Caco-2 (cell line): ENCODE results near the gene PSD4. TPM values are rescaled to one million over a fixed set of nuclear protein-coding genes. Genes with fewer than 3 reads are reported as not detected.

Experiments used
- BruUV-seq: library from RNA; stranded (reverse); fragments of 400-500 nt; replicated peaks from 2 replicates; lab custom pipeline; 2021; lab: Mats Ljungman, UMichigan
- CTCF ChIA-PET: fragments of 300-600 bp; sonication (Branson Sonifier 250); formaldehyde crosslinking; loops from one replicate; lab custom pipeline; 2022; ENCODE audit warnings: antibody characterized with exemption; lab: Charles Lee
- POLR2A ChIA-PET: fragments of 300-600 bp; sonication (Branson Sonifier 250); formaldehyde crosslinking; loops from one replicate; lab custom pipeline; 2022; ENCODE audit warnings: antibody characterized with exemption; lab: Charles Lee
- DNase-seq, 2 experiments: peaks; one replicate each; pipeline versions ENCODE4 v3.0.0 to v3.0.0-alpha.2; 2020 to 2022
- H3K27me3 ChIP-seq: replicated peaks from 2 replicates; pipeline ENCODE4 v1.6.0; 2011; ENCODE audit warnings: low read length; ENCODE audit not compliant: control insufficient read depth, insufficient read depth
- H3K36me3 ChIP-seq: 2 replicates; pipeline ENCODE4 v1.5.1; 2011; ENCODE audit warnings: low read length; ENCODE audit not compliant: control insufficient read depth, insufficient read depth
- H3K4me1 ChIP-seq: fragments of 250-450 bp; sonication (Bioruptor Pico); 2 replicates; pipeline ENCODE4 v1.5.1; 2020; ENCODE audit warnings: mild to moderate bottlenecking
- H3K4me3 ChIP-seq: 2 replicates; pipeline ENCODE4 v1.5.1; 2011; ENCODE audit warnings: low read depth, mild to moderate bottlenecking, control low read depth, low read length
- H3K9me3 ChIP-seq: fragments of 250-450 bp; sonication (Bioruptor Pico); 2 replicates; pipeline ENCODE4 v1.5.1; 2020; ENCODE audit warnings: mild to moderate bottlenecking, moderate library complexity
- H3K27ac Mint-ChIP-seq: one replicate; pipeline ENCODE4 v1.8.0; 2022; ENCODE audit warnings: mixed read lengths; ENCODE audit not compliant: unreplicated experiment
- H3K27me3 Mint-ChIP-seq: one replicate; pipeline ENCODE4 v1.8.0; 2022; ENCODE audit warnings: mixed read lengths; ENCODE audit not compliant: insufficient read depth, unreplicated experiment
- H3K36me3 Mint-ChIP-seq: one replicate; pipeline ENCODE4 v1.8.0; 2022; ENCODE audit warnings: mild to moderate bottlenecking, mixed read lengths; ENCODE audit not compliant: insufficient read depth, unreplicated experiment
- H3K4me1 Mint-ChIP-seq: one replicate; pipeline ENCODE4 v1.8.0; 2022; ENCODE audit warnings: low read depth, mixed read lengths; ENCODE audit not compliant: unreplicated experiment
- H3K4me3 Mint-ChIP-seq: one replicate; pipeline ENCODE4 v1.8.0; 2022; ENCODE audit warnings: mild to moderate bottlenecking, moderate library complexity, mixed read lengths; ENCODE audit not compliant: unreplicated experiment
- H3K9me3 Mint-ChIP-seq: one replicate; pipeline ENCODE4 v1.8.0; 2022; ENCODE audit warnings: mixed read lengths; ENCODE audit not compliant: unreplicated experiment
- intact Hi-C: fragments of 100-400 bp; cut with micrococcal nuclease; formaldehyde crosslinking; loops from one replicate; pipeline ENCODE4 v1.10.0; 2022; ENCODE audit not compliant: unreplicated experiment
- total RNA-seq: library from RNA; stranded (reverse); gene quantifications from 2 replicates; pipeline ENCODE4 v1.2.3, GENCODE V29; 2022
- TF ChIP-seq, protein P1 (sequence below), 2 experiments: fragments of 200-600 bp in 1 of 2; IDR thresholded peaks; 1 replicate in 1 of 2; 2 replicates in 1 of 2; pipeline versions ENCODE4 v1.5.1 to v1.8.0; 2011 to 2022; ENCODE audit warnings: antibody characterized with exemption in 1 of 2, control low read depth in 1 of 2, inconsistent platforms in 1 of 2, low read depth in 1 of 2, low read length in 1 of 2, mild to moderate bottlenecking in 1 of 2, moderate library complexity in 1 of 2; ENCODE audit not compliant: insufficient read depth in 1 of 2, severe bottlenecking in 1 of 2, unreplicated experiment in 1 of 2

PSD4 gene
- total RNA-seq, 1 experiment from 2014 or later, result 18.7 TPM

DNA sequence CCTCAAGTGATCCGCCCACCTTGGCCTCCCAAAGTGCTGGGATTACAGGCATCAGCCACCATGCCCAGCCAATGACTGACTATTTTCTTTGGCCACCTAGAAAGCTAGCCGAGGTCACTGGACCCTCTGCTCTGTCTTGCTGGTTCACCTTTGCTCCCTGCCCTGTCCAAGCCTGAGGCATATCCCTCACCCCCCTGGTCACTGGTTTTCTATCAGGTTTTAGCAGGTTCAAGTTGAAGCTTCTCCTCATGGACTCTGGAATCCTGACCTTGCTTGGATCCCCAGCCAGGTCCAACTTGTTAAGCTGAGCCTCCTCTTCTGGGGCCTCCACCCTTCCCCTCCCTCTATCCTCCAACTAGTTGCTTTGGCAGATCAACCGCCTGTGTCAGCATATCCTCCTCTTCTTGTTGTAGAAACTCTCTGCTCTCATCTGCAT, 71.5 kb downstream of the PSD4 start:
- no peak overlapping the region for H3K4me3 Mint-ChIP-seq
- Histone ChIP-seq H3K9me3 (no peaks in the 10 kb centered on the region), H3K4me3 (no peak overlapping the region), H3K27me3 (no peaks in the 10 kb centered on the region), H3K4me1 (peaks cover 19% of the 10 kb centered on the region), H3K36me3 (peaks cover 1% of the 10 kb centered on the region; the same call in 1 of the 2 replicates)
- ChIA-PET CTCF (interaction anchor here (0.9 to 6.0 kb wide), 2 partner anchors 40 to 125 kb away, joined by 3 to 48 read pairs; no protein-coding TSS in a partner anchor), POLR2A (interaction anchor here (1.4 kb wide), 1 partner anchor 10 kb away, joined by 6 read pairs; no protein-coding TSS in a partner anchor)
- H3K27ac Mint-ChIP-seq, result peak overlapping the region; percentile 70
- no peak for DNase-seq
- no TSS peak for BruUV-seq
- no peaks in the 10 kb centered on the region for H3K9me3 Mint-ChIP-seq
- H3K4me1 Mint-ChIP-seq, result peaks cover 35% of the 10 kb centered on the region
- H3K27me3 Mint-ChIP-seq, result no peaks in the 10 kb centered on the region
- TF ChIP-seq, protein P1, sequence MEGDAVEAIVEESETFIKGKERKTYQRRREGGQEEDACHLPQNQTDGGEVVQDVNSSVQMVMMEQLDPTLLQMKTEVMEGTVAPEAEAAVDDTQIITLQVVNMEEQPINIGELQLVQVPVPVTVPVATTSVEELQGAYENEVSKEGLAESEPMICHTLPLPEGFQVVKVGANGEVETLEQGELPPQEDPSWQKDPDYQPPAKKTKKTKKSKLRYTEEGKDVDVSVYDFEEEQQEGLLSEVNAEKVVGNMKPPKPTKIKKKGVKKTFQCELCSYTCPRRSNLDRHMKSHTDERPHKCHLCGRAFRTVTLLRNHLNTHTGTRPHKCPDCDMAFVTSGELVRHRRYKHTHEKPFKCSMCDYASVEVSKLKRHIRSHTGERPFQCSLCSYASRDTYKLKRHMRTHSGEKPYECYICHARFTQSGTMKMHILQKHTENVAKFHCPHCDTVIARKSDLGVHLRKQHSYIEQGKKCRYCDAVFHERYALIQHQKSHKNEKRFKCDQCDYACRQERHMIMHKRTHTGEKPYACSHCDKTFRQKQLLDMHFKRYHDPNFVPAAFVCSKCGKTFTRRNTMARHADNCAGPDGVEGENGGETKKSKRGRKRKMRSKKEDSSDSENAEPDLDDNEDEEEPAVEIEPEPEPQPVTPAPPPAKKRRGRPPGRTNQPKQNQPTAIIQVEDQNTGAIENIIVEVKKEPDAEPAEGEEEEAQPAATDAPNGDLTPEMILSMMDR (IDR thresholded peaks at IDR 0.05; ENCODE audit: insufficient read depth in 1 of 2, low read depth in 1 of 2, low read length in 1 of 2, severe bottlenecking in 1 of 2, unreplicated experiment in 1 of 2), result no peak
- H3K36me3 Mint-ChIP-seq, result peaks cover 56% of the 10 kb centered on the region
- intact Hi-C loops, result loop anchor here (5.0 kb wide), 1 partner anchor 108 kb away; no protein-coding TSS in a partner anchor

DNA sequence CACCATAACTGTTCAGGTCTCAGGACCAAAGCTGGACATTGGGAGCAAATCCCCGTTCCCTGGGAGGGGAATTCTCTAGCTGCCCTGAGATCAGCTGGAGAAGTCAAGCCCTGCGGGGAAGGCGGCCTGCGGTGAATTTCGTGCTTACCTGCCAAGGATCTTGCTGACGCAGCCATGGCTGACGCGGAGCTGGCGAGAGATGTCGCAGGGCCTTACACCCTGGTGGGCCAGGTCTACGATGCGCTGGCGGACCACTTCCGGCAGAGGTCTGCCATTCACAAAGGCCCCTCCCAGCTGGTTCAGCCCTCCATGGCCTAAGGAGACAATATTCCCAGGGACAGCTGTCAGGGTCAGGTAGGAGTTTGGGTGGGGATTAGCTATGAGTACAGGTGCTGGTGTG, 72.8 kb downstream of the PSD4 start:
- intact Hi-C loops, result loop anchor here (5.0 kb wide), 1 partner anchor 109 kb away; no protein-coding TSS in a partner anchor
- H3K4me3 Mint-ChIP-seq, result no peak overlapping the region
- Histone ChIP-seq H3K9me3 (no peaks in the 10 kb centered on the region), H3K27me3 (no peaks in the 10 kb centered on the region), H3K36me3 (0 out of 2 replicates have a peak, but pooled peaks cover 1% of the 10 kb centered on the region), H3K4me1 (peaks cover 15% of the 10 kb centered on the region; the same call in 1 of the 2 replicates), H3K4me3 (no peak overlapping the region)
- DNase-seq, result no peak
- POLR2A ChIA-PET, result no interaction called here
- no TSS peak for BruUV-seq
- peaks cover 34% of the 10 kb centered on the region for H3K4me1 Mint-ChIP-seq
- no peaks in the 10 kb centered on the region for H3K27me3 Mint-ChIP-seq
- H3K27ac Mint-ChIP-seq, result peak overlapping the region; percentile 70
- TF ChIP-seq, protein P1 (IDR thresholded peaks at IDR 0.05; ENCODE audit: insufficient read depth in 1 of 2, low read depth in 1 of 2, low read length in 1 of 2, severe bottlenecking in 1 of 2, unreplicated experiment in 1 of 2), result no peak
- no peaks in the 10 kb centered on the region for H3K9me3 Mint-ChIP-seq
- CTCF ChIA-PET, result interaction anchor here (1.1 to 6.0 kb wide), 3 partner anchors 9 to 41 kb away, joined by 3 to 48 read pairs (median 4); no protein-coding TSS in a partner anchor
- peaks cover 43% of the 10 kb centered on the region for H3K36me3 Mint-ChIP-seq

DNA sequence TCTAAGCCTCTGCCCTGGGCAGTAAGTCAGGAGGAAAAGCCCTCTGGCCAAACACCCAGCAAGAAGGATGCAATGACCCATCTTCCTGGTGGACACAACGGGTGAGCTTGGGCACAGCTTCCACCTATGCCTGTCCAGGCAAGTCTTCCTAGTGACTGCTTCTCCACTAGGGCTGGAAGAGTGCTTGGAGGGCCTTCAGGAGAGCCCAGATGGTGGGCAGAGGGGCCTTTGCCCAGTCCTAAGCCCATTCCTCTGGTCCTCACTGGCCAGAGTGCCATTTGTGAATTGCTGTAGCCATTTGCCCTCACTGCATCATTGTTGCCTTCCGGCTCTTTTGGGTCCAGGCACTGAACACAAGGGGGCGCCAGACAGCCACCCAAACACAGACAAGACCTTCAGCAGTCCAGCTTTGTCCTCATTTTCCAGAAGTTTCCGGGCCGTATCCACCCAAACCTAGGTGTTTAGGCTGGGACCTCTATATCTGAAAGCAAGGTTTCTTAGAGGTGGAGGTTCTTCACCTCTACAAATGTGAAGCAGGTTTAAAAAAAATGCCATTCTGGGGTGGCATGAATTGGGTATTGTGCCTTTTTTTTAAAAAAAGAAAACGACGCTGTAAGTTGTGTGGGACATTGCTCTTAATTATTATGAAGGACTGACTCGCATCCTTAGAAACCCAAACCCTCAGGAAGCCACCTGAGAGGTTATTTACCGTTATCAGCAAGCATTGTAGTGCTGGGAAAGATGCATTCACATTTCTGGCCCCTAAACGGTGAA, 75.4 kb downstream of the PSD4 start:
- H3K9me3 ChIP-seq, result no peaks in the 10 kb centered on the region
- Mint-ChIP-seq H3K9me3 (no peaks in the 10 kb centered on the region), H3K4me1 (peaks cover 20% of the 10 kb centered on the region), H3K4me3 (no peak overlapping the region), H3K27me3 (no peaks in the 10 kb centered on the region), H3K36me3 (peaks cover 17% of the 10 kb centered on the region), H3K27ac (no peak overlapping the region)
- no TSS peak for BruUV-seq
- TF ChIP-seq, protein P1 (IDR thresholded peaks at IDR 0.05; ENCODE audit: insufficient read depth in 1 of 2, low read depth in 1 of 2, low read length in 1 of 2, severe bottlenecking in 1 of 2, unreplicated experiment in 1 of 2), result peak; percentile 91
- intact Hi-C loops, result loop anchor here (1.0 to 5.0 kb wide), 7 partner anchors 34 to 141 kb away; no protein-coding TSS in a partner anchor
- no peak overlapping the region for H3K4me3 ChIP-seq
- DNase-seq, result peak; percentile 78 to 81
- no peaks in the 10 kb centered on the region for H3K27me3 ChIP-seq
- no peaks in the 10 kb centered on the region for H3K36me3 ChIP-seq
- POLR2A ChIA-PET, result no interaction called here
- CTCF ChIA-PET, result interaction anchor here (0.8 to 6.0 kb wide), 9 partner anchors 14 to 169 kb away, joined by 3 to 48 read pairs (median 5); no protein-coding TSS in a partner anchor
- peaks cover 15% of the 10 kb centered on the region; the same call in 1 of the 2 replicates for H3K4me1 ChIP-seq
